Measurements from ENCODE around the gene GNAQ.

DNA sequence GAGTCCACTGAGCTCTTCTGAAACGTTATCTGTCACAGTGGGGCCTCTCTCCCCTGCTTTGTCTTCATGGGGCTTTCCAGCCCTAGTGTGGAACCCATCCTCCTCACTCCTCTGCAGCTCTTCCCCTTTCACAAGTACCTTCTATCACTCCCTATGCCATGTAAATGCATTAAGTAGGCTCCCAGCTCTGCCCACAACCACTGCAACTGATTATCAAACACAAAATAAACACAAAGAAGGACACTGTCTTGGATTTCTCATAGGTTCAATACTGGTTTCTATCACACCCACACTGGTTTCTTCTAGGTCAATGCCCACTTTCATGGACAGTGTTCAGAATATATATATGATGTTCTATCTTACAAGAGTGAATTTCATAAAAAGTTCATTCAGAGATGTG is 139.4 kb downstream of the GNAQ start:
- TF ChIP-seq CTCF (IDR thresholded peaks at IDR 0.05) (no peak), POLR2A (IDR thresholded peaks at IDR 0.05) (no peak)

All from testis (tissue), 2 donors.